Smooth muscle cell (in vitro differentiated cells): Measurements from ENCODE around the gene SEZ6. TPM values are rescaled to one million over a fixed set of nuclear protein-coding genes. Genes with fewer than 3 reads are reported as not detected.

Source experiments
- DNase-seq: peaks from one replicate; lab custom pipeline; 2025; ENCODE audit not compliant: unreplicated experiment; lab: John Stamatoyannopoulos, UW
- H2AFZ ChIP-seq: fragments of 200-600 bp; sonication (generic); 2 replicates; pipeline ENCODE4 v1.6.0; 2016; ENCODE audit warnings: antibody characterized with exemption, low read depth, mild to moderate bottlenecking
- H3F3A ChIP-seq: fragments of 200-600 bp; sonication (generic); 2 replicates; pipeline ENCODE4 v1.6.0; 2017; ENCODE audit warnings: antibody characterized with exemption, low read depth
- H3K27ac ChIP-seq: fragments of 200-600 bp; sonication (generic); 2 replicates; pipeline ENCODE4 v1.5.1; 2016; ENCODE audit warnings: low read depth, mild to moderate bottlenecking
- H3K27me3 ChIP-seq: fragments of 200-600 bp; sonication (generic); 2 replicates; pipeline ENCODE4 v1.6.1; 2016; ENCODE audit warnings: low read depth, mild to moderate bottlenecking
- H3K36me3 ChIP-seq: fragments of 200-600 bp; sonication (generic); 2 replicates; pipeline ENCODE4 v1.5.1; 2016; ENCODE audit warnings: low read depth
- H3K4me1 ChIP-seq: fragments of 200-600 bp; sonication (generic); 2 replicates; pipeline ENCODE4 v1.5.1; 2016; ENCODE audit warnings: low read depth
- H3K4me2 ChIP-seq: fragments of 200-600 bp; sonication (generic); 2 replicates; pipeline ENCODE4 v1.6.0; 2016; ENCODE audit warnings: mild to moderate bottlenecking
- H3K4me3 ChIP-seq: fragments of 200-600 bp; sonication (generic); 2 replicates; pipeline ENCODE4 v1.5.1; 2016; ENCODE audit warnings: mild to moderate bottlenecking
- H3K79me2 ChIP-seq: fragments of 200-600 bp; sonication (generic); 2 replicates; pipeline ENCODE4 v1.6.0; 2016; ENCODE audit warnings: low read depth, mild to moderate bottlenecking
- H3K9ac ChIP-seq: fragments of 200-600 bp; sonication (generic); 2 replicates; pipeline ENCODE4 v1.6.0; 2016; ENCODE audit warnings: low read depth
- H3K9me3 ChIP-seq: fragments of 200-600 bp; sonication (generic); replicated peaks from 2 replicates; pipeline ENCODE4 v1.5.1; 2016; ENCODE audit warnings: low read depth
- H4K20me1 ChIP-seq: fragments of 200-600 bp; sonication (generic); 2 replicates; pipeline ENCODE4 v1.6.0; 2016; ENCODE audit warnings: low read depth
- WGBS: methylation state at CpG from one replicate; pipeline ENCODE4 v1.1.7; 2016; ENCODE audit warnings: low lambda C conversion rate; 5-methylcytosine and 5-hydroxymethylcytosine counted together
- polyA plus RNA-seq: library from polyadenylated mRNA; unstranded; fragments of >200 nt; fragmentation: Nextera tagmentation; extraction: Ambion mirVana; gene quantifications from 2 replicates; pipeline ENCODE4 v1.2.1, GENCODE V29; 2016
- total RNA-seq: library from RNA; depleted of rRNA; stranded (reverse); fragments of >200 nt; gene quantifications from 2 replicates; pipeline ENCODE4 v1.2.3, GENCODE V29; 2014
- TF ChIP-seq, protein P1 (sequence below): fragments of 200-600 bp; sonication (generic); IDR thresholded peaks from 2 replicates; pipeline ENCODE4 v1.5.1; 2017; ENCODE audit warnings: borderline replicate concordance, mild to moderate bottlenecking, antibody characterized with exemption; ENCODE audit not compliant: insufficient read depth, poor library complexity, severe bottlenecking

The SEZ6 gene
- total and polyA plus RNA-seq, 2 experiments from 2014 or later: not detected

DNA sequence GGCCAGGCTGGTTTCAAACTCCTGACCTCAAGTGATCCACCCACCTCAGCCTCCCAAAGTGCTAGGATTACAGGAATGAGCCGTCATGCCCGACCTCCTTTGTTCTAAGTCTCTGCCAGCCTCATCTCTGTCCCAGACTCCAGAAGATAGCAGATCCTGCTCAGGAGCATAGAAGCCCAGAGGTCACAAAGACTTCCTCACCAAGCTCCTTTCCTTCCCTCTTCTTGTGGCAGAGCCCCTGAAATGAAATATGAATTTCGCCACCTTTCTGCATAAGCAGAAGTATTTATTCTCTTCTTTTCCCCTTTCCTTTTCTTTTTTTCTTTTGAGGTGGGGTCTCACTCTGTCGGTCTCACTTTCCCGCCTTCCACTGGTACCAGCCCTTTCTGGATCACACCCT, 25.7 kb upstream of the SEZ6 start:
- WGBS: 71% methylated on average over 5 of the region's 5 CpGs
- Histone ChIP-seq H3K9ac (no peak overlapping the region), H3F3A (no peaks in the 10 kb centered on the region), H3K27me3 (peaks cover 24% of the 10 kb centered on the region), H3K27ac (no peak overlapping the region), H3K4me1 (peaks cover 18% of the 10 kb centered on the region), H3K4me3 (no peak overlapping the region), H3K9me3 (peaks cover 5% of the 10 kb centered on the region), H3K79me2 (no peaks in the 10 kb centered on the region), H3K36me3 (no peaks in the 10 kb centered on the region), H4K20me1 (no peaks in the 10 kb centered on the region), H2AFZ (no peak overlapping the region), H3K4me2 (no peak overlapping the region)
- no peak for DNase-seq
- TF ChIP-seq, protein P1, sequence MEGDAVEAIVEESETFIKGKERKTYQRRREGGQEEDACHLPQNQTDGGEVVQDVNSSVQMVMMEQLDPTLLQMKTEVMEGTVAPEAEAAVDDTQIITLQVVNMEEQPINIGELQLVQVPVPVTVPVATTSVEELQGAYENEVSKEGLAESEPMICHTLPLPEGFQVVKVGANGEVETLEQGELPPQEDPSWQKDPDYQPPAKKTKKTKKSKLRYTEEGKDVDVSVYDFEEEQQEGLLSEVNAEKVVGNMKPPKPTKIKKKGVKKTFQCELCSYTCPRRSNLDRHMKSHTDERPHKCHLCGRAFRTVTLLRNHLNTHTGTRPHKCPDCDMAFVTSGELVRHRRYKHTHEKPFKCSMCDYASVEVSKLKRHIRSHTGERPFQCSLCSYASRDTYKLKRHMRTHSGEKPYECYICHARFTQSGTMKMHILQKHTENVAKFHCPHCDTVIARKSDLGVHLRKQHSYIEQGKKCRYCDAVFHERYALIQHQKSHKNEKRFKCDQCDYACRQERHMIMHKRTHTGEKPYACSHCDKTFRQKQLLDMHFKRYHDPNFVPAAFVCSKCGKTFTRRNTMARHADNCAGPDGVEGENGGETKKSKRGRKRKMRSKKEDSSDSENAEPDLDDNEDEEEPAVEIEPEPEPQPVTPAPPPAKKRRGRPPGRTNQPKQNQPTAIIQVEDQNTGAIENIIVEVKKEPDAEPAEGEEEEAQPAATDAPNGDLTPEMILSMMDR: no peak

DNA sequence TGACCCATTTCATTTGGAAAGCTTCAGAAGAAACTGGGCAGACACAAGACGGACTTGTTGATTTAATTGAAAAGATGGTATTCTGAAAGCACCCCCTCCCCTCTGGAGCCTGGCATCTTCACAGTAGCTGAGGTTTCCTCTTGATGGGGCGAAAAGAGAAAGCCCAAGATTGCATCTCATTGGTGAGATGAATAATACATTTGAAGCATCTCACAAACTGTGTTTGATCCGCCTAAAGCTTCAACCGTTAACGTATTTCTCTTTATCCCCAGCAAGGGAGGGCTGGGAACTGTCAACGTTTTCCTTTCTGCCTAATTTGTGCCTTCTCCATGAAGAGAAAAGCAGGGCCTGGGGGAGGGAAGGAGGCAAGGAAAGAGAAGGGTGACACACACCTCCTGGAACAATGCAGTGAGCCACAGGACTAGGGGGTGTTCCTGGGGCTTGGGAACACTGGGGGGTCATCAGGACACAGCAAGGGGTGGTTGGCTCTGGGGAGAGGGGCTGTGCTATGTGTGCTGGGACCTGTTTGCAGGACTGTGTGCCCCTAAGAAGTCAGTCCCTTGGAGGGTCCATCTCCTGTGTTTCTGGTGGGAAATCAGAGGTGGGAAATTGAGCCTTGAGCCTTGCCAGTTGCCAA, 18.6 kb upstream of the SEZ6 start:
- TF ChIP-seq, protein P1: no peak
- Histone ChIP-seq H3K9ac (no peak overlapping the region), H3K27me3 (peaks cover 26% of the 10 kb centered on the region)

DNA sequence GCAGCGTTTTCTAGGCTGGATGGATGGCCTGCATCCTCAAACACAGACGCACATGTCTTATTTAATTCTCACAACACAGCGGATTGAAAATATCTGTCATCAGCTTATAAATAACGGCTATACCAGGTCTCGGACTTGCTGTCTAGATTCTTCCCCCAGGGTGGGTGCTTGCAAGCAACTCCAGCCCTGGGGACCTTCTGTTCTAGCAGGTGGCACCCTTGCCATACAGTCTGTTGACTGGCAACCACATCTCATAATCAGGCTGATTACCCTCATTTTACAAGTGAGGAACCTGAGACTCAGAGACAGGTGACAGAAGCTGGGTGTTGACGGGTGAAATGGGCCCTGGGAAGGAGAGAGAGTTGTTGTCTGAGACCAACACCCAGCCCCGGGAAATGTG, 16.2 kb upstream of the SEZ6 start:
- peaks cover 49% of the 10 kb centered on the region for H3K27me3 ChIP-seq
- no peak overlapping the region for H2AFZ ChIP-seq
- no peaks in the 10 kb centered on the region for H3K9me3 ChIP-seq
- H3K79me2 ChIP-seq: no peaks in the 10 kb centered on the region
- no peak overlapping the region for H3K4me3 ChIP-seq
- no peak overlapping the region for H3K27ac ChIP-seq
- no peaks in the 10 kb centered on the region for H3K36me3 ChIP-seq
- H3F3A ChIP-seq: no peaks in the 10 kb centered on the region
- no peaks in the 10 kb centered on the region for H4K20me1 ChIP-seq
- peaks cover 18% of the 10 kb centered on the region for H3K4me1 ChIP-seq
- 93% methylated on average over 7 of the region's 7 CpGs for WGBS
- TF ChIP-seq, protein P1: no peak
- no peak overlapping the region for H3K4me2 ChIP-seq
- DNase-seq: no peak
- H3K9ac ChIP-seq: no peak overlapping the region

More for the DNA sequence above, 18.6 kb upstream of the SEZ6 start:
- Histone ChIP-seq H3F3A (no peaks in the 10 kb centered on the region), H3K4me2 (no peak overlapping the region), H3K4me3 (no peak overlapping the region), H3K9me3 (no peaks in the 10 kb centered on the region), H3K36me3 (no peaks in the 10 kb centered on the region), H3K4me1 (peaks cover 17% of the 10 kb centered on the region), H4K20me1 (no peaks in the 10 kb centered on the region), H2AFZ (no peak overlapping the region), H3K79me2 (no peaks in the 10 kb centered on the region), H3K27ac (no peak overlapping the region)
- 77% methylated on average over 6 of the region's 6 CpGs for WGBS
- DNase-seq: no peak

DNA sequence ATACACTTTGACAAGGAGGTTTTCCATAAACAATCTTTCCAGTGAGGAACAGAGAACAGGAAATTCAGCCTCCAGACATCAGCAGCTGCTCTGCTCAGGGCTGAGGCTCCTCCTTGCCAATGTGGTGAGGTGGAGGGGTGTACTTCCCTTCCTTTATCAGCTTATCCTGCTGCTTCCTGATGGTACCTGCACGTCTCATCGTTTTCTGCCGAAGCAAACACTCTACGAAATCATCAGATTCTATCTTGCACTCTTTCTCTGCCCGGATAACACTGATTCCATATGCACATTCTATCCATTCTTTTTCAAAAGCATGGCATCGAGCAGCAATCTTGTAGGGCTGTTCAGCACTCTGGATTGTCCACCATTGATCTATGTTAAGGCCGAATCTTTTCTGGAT, 15.4 kb upstream of the SEZ6 start:
- WGBS: 83% methylated on average over 7 of the region's 7 CpGs

More for the DNA sequence above, 15.4 kb upstream of the SEZ6 start:
- H3K27me3 ChIP-seq: peaks cover 56% of the 10 kb centered on the region
- no peak overlapping the region for H3K4me3 ChIP-seq
- no peaks in the 10 kb centered on the region for H3K36me3 ChIP-seq
- TF ChIP-seq, protein P1: no peak
- no peaks in the 10 kb centered on the region for H3F3A ChIP-seq
- no peaks in the 10 kb centered on the region for H4K20me1 ChIP-seq
- no peaks in the 10 kb centered on the region for H3K79me2 ChIP-seq
- DNase-seq: no peak
- H2AFZ ChIP-seq: no peak overlapping the region
- no peak overlapping the region for H3K4me2 ChIP-seq
- H3K9ac ChIP-seq: no peak overlapping the region
- no peaks in the 10 kb centered on the region for H3K9me3 ChIP-seq
- H3K27ac ChIP-seq: no peak overlapping the region
- peaks cover 18% of the 10 kb centered on the region for H3K4me1 ChIP-seq
